ENCODE data around the gene ALKBH5. TPM values are rescaled to one million over a fixed set of nuclear protein-coding genes. Genes with fewer than 3 reads are reported as not detected.

ALKBH5 gene
- total RNA-seq, 1 experiment from 2014 or later = 97.8 TPM

- Histone ChIP-seq H3K27me3 (ENCODE audit: insufficient read depth, low read length) (no peaks in the 10 kb centered on the region), H3K9me2 (ENCODE audit: insufficient read depth) (no peaks in the 10 kb centered on the region), H3K9me3 (ENCODE audit: control insufficient read depth in 1 of 2, insufficient read depth in 1 of 2, low read depth in 1 of 2, low read length in 2 of 2) (no peaks in the 10 kb centered on the region), H3K4me1 (ENCODE audit: control insufficient read depth in 1 of 2, insufficient read depth in 2 of 2, low read length in 2 of 2) (no peaks in the 10 kb centered on the region), H3K36me3 (ENCODE audit: control insufficient read depth in 1 of 2, insufficient read depth in 2 of 2, low read length in 2 of 2) (no peaks in the 10 kb centered on the region), H3K4me3 (replicated peaks in 1 of 2; ENCODE audit: low read depth in 1 of 2, low read length in 2 of 2) (no peak overlapping the region), H4K20me1 (ENCODE audit: insufficient read depth) (no peaks in the 10 kb centered on the region), H3K79me2 (ENCODE audit: insufficient read depth, low read length) (no peaks in the 10 kb centered on the region), H2AFZ (ENCODE audit: low read depth, low read length, poor library complexity, severe bottlenecking) (no peak overlapping the region), H3K9ac (ENCODE audit: low read length) (no peak overlapping the region), H3K4me2 (ENCODE audit: low read length) (no peak overlapping the region), H3K27ac (ENCODE audit: low read depth, low read length) (no peak overlapping the region)
- ChIA-PET POLR2A (no interaction called here), CTCF (no interaction called here), RAD21 (ENCODE audit: low non-redundant PET in 1 of 2, low total read pairs in 2 of 2, uncharacterized antibody in 2 of 2, unreplicated experiment in 2 of 2) (no interaction called here)
- no TSS peak for BruUV-seq (replicated peaks)
- intact Hi-C loops (cut with micrococcal nuclease) = no loop called here
- DNase-seq (ENCODE audit: low read depth, low spot score) (no peak), ATAC-seq (no peak)
- TF ChIP-seq EZH2 (IDR thresholded peaks at IDR 0.05) (no peak), YY1 (IDR thresholded peaks at IDR 0.05; ENCODE audit: extremely low read depth, insufficient replicate concordance, low read depth, low read length) (no peak), EZH2phosphoT487 (IDR thresholded peaks at IDR 0.05; ENCODE audit: borderline replicate concordance) (no peak), ZNF274 (IDR thresholded peaks at IDR 0.05; ENCODE audit: low read depth, low read length) (no peak), SP1 (IDR thresholded peaks at IDR 0.05; ENCODE audit: low read depth) (no peak), JUND (IDR thresholded peaks at IDR 0.05) (no peak), ELF1 (IDR thresholded peaks at IDR 0.05; ENCODE audit: borderline replicate concordance, low read depth) (no peak), RAD21 (IDR thresholded peaks at IDR 0.05; ENCODE audit: low read depth) (no peak), SIN3A (IDR thresholded peaks at IDR 0.05; ENCODE audit: low read depth) (no peak), MAX (IDR thresholded peaks at IDR 0.05) (no peak), FOSL1 (IDR thresholded peaks at IDR 0.05; ENCODE audit: low read depth) (no peak), POLR2A (IDR thresholded peaks at IDR 0.05; ENCODE audit: borderline replicate concordance, extremely low read depth, insufficient read depth, insufficient read length) (no peak)
- TF ChIP-seq, protein P1, sequence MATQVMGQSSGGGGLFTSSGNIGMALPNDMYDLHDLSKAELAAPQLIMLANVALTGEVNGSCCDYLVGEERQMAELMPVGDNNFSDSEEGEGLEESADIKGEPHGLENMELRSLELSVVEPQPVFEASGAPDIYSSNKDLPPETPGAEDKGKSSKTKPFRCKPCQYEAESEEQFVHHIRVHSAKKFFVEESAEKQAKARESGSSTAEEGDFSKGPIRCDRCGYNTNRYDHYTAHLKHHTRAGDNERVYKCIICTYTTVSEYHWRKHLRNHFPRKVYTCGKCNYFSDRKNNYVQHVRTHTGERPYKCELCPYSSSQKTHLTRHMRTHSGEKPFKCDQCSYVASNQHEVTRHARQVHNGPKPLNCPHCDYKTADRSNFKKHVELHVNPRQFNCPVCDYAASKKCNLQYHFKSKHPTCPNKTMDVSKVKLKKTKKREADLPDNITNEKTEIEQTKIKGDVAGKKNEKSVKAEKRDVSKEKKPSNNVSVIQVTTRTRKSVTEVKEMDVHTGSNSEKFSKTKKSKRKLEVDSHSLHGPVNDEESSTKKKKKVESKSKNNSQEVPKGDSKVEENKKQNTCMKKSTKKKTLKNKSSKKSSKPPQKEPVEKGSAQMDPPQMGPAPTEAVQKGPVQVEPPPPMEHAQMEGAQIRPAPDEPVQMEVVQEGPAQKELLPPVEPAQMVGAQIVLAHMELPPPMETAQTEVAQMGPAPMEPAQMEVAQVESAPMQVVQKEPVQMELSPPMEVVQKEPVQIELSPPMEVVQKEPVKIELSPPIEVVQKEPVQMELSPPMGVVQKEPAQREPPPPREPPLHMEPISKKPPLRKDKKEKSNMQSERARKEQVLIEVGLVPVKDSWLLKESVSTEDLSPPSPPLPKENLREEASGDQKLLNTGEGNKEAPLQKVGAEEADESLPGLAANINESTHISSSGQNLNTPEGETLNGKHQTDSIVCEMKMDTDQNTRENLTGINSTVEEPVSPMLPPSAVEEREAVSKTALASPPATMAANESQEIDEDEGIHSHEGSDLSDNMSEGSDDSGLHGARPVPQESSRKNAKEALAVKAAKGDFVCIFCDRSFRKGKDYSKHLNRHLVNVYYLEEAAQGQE (IDR thresholded peaks at IDR 0.05; ENCODE audit: low read depth) = no peak
These were observed 7.5 kb upstream of the ALKBH5 start for GRCh38 chr17:18176176-18176575.
